Measurements from ENCODE around the gene SRGN.

- TF ChIP-seq, protein P1, sequence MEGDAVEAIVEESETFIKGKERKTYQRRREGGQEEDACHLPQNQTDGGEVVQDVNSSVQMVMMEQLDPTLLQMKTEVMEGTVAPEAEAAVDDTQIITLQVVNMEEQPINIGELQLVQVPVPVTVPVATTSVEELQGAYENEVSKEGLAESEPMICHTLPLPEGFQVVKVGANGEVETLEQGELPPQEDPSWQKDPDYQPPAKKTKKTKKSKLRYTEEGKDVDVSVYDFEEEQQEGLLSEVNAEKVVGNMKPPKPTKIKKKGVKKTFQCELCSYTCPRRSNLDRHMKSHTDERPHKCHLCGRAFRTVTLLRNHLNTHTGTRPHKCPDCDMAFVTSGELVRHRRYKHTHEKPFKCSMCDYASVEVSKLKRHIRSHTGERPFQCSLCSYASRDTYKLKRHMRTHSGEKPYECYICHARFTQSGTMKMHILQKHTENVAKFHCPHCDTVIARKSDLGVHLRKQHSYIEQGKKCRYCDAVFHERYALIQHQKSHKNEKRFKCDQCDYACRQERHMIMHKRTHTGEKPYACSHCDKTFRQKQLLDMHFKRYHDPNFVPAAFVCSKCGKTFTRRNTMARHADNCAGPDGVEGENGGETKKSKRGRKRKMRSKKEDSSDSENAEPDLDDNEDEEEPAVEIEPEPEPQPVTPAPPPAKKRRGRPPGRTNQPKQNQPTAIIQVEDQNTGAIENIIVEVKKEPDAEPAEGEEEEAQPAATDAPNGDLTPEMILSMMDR (IDR thresholded peaks at IDR 0.05) = no peak
- TF ChIP-seq POLR2A (IDR thresholded peaks at IDR 0.05) = no peak
Measured at GRCh38 chr10:69153227-69153626, 65.3 kb downstream of the SRGN start.

Measured in tibial nerve (tissue), 3 donors.